Stimulated activated CD4-positive, alpha-beta T cell treated with anti-CD3 and anti-CD28 coated beads, Interleukin-4, amount 100 ng/mL, for 1 hour (primary cell): ENCODE results near the gene CEP104.

Experiments used
- DNase-seq: peaks from one replicate; pipeline ENCODE4 v3.0.0-alpha.2; 2020

CEP104 gene

GRCh38 chr1:3776231-3776961, 80.6 kb downstream of the CEP104 start:
- no peak for DNase-seq

GRCh38 chr1:3775490-3776230, 81.4 kb downstream of the CEP104 start:
- DNase-seq: peak; percentile 55

- DNase-seq: no peak
Measured at GRCh38 chr1:3774946-3775489, 82.0 kb downstream of the CEP104 start.

- no peak for DNase-seq
Measured at GRCh38 chr1:3774276-3774945, 82.6 kb downstream of the CEP104 start.

- DNase-seq: no peak
Measured at GRCh38 chr1:3773572-3774275, 83.3 kb downstream of the CEP104 start.

- DNase-seq: no peak
Measured at GRCh38 chr1:3772715-3773571, 84.1 kb downstream of the CEP104 start, which contains the start of gene SMIM1. SMIM1 (plus strand) TSS chr1:3772749; CDS start chr1:3775374, 2,625 bp downstream.

GRCh38 chr1:3772027-3772714, 84.8 kb downstream of the CEP104 start:
- peak; percentile 82 for DNase-seq

GRCh38 chr1:3771108-3772026, 85.6 kb downstream of the CEP104 start:
- no peak for DNase-seq

- DNase-seq: no peak
Measured at GRCh38 chr1:3770047-3770765, 86.8 kb downstream of the CEP104 start.

- no peak for DNase-seq
Measured at GRCh38 chr1:3768811-3769390, 88.1 kb downstream of the CEP104 start.

- no peak for DNase-seq
Measured at GRCh38 chr1:3767328-3767925, 89.6 kb downstream of the CEP104 start.

- no peak for DNase-seq
Measured at GRCh38 chr1:3763351-3764125, 93.5 kb downstream of the CEP104 start.

- no peak for DNase-seq
Measured at GRCh38 chr1:3762873-3763228, 94.2 kb downstream of the CEP104 start.

- no peak for DNase-seq
Measured at GRCh38 chr1:3762151-3762872, 94.7 kb downstream of the CEP104 start.
